HEK293T (cell line): ENCODE measurements around the gene CSGALNACT2.

Experiments
- BHLHE40 ChIP-seq: fragments of 450-650 bp; IDR thresholded peaks from 2 replicates; pipeline ENCODE4 v1.6.1; 2016; ENCODE audit warnings: mild to moderate bottlenecking, moderate library complexity, borderline replicate concordance
- CTBP1 ChIP-seq: fragments of 450-650 bp; IDR thresholded peaks from 2 replicates; pipeline ENCODE4 v1.6.1; 2016; ENCODE audit warnings: borderline replicate concordance
- FOXK2 ChIP-seq: fragments of 450-650 bp; IDR thresholded peaks from 2 replicates; pipeline ENCODE4 v1.6.1; 2016; ENCODE audit warnings: mild to moderate bottlenecking
- SP1 ChIP-seq: fragments of 450-650 bp; IDR thresholded peaks from 2 replicates; pipeline ENCODE4 v1.6.1; 2017
- TF ChIP-seq, protein P1 (sequence below): fragments of 450-650 bp; IDR thresholded peaks from 2 replicates; pipeline ENCODE4 v1.6.1; 2016

DNA sequence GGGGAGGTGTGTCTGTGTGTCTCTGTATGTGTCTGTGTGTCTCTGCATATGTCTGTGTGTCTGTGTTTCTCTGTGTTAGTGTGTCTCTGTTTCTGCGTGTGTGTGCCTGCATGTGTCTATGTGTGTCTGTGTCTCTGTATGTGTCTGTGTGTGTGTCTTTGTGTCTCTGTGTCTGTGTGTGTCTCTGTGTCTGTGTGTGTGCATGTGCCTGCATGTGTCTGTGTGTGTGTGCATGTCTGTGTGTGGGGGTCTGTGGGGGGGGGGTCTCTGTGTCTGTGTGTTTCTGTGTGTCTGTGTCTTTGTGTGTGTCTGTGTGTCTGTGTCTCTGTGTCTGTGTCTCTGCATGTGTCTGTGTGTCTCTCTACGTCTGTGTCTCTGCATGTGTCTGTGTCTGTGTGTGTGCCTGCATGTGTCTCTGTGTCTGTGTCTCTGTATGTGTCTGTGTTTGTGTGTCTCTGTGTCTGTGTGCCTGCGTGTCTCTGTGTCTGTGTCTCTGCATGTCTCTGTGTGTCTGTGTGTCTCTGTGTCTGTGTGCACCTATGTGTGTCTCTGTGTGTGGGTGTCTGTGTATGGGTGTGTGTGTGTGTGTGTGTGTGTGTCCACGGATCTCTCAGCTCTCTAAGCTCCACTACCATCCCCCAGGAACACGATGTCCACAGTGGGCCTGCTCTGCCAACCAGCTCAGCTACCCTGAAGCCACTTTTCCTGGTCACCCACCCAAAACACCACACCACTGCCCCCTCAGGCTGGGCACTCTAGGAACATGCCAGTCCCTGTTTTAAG is 87.0 kb downstream of the CSGALNACT2 start:
- TF ChIP-seq CTBP1: no peak
- TF ChIP-seq, protein P1, sequence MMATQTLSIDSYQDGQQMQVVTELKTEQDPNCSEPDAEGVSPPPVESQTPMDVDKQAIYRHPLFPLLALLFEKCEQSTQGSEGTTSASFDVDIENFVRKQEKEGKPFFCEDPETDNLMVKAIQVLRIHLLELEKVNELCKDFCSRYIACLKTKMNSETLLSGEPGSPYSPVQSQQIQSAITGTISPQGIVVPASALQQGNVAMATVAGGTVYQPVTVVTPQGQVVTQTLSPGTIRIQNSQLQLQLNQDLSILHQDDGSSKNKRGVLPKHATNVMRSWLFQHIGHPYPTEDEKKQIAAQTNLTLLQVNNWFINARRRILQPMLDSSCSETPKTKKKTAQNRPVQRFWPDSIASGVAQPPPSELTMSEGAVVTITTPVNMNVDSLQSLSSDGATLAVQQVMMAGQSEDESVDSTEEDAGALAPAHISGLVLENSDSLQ: no peak
- TF ChIP-seq BHLHE40: no peak
- TF ChIP-seq SP1: no peak
- no peak for TF ChIP-seq FOXK2
